GM12878 (cell line): ENCODE data around the gene CD52.

Experiments used
- CBFB ChIP-seq: IDR thresholded peaks from 2 replicates; pipeline ENCODE4 v1.6.1; 2016; ENCODE audit warnings: antibody characterized with exemption, low read depth
- CTCF ChIP-seq, 3 experiments: IDR thresholded peaks in 2 of 3; conservative IDR thresholded peaks in 1 of 3; 2 replicates each; pipeline ENCODE4 v1.5.1; 2011; ENCODE audit warnings: low read depth in 3 of 3, low read length in 3 of 3, mild to moderate bottlenecking in 3 of 3, control low read depth in 2 of 3, moderate library complexity in 2 of 3, inconsistent platforms in 1 of 3, mixed read lengths in 1 of 3; ENCODE audit not compliant: control insufficient read depth in 2 of 3, insufficient read depth in 1 of 3; ENCODE audit errors: extremely low read depth in 1 of 3
- E4F1 ChIP-seq: fragments of 450-650 bp; IDR thresholded peaks from 2 replicates; pipeline ENCODE4 v1.6.1; 2018; ENCODE audit warnings: borderline replicate concordance, mild to moderate bottlenecking; ENCODE audit not compliant: partially characterized antibody
- EZH2 ChIP-seq: IDR thresholded peaks from 2 replicates; pipeline ENCODE4 v1.6.1; 2012; ENCODE audit warnings: low read depth, mild to moderate bottlenecking, control low read depth, inconsistent platforms, low read length, borderline replicate concordance; ENCODE audit not compliant: control insufficient read depth
- JUND ChIP-seq: IDR thresholded peaks from 2 replicates; pipeline ENCODE4 v1.6.1; 2012; ENCODE audit warnings: low read depth, mild to moderate bottlenecking, low read length, improper control_type of control experiment, moderate library complexity
- REST ChIP-seq: IDR thresholded peaks from 2 replicates; pipeline ENCODE4 v1.6.1; 2012; ENCODE audit warnings: mild to moderate bottlenecking, low read depth, low read length
- RFX5 ChIP-seq: IDR thresholded peaks from 2 replicates; pipeline ENCODE4 v1.6.1; 2011; ENCODE audit warnings: low read depth, low read length, improper control_type of control experiment

GRCh38 chr1:26295194-26296138, 22.3 kb upstream of the CD52 start:
- TF ChIP-seq RFX5 (no peak), EZH2 (no peak), E4F1 (no peak), CTCF (IDR thresholded peaks at IDR 0.05 in 2 of 3, conservative IDR thresholded peaks at IDR 0.05 in 1 of 3; ENCODE audit: control insufficient read depth in 2 of 3, extremely low read depth in 1 of 3, insufficient read depth in 1 of 3, low read depth in 3 of 3, low read length in 3 of 3) (no peak), REST (no peak), JUND (no peak), CBFB (no peak)
